OCI-LY7 (cell line): ENCODE results near the gene RAPGEF6.

ENCODE experiments used
- EZH2phosphoT487 ChIP-seq: fragments of 200-600 bp; sonication (generic); IDR thresholded peaks from 2 replicates; pipeline ENCODE4 v1.6.1; 2018; ENCODE audit warnings: low read depth, borderline replicate concordance, mild to moderate bottlenecking, mixed run types, antibody characterized with exemption, low read length, moderate library complexity, mixed read lengths
- TF ChIP-seq, protein P1 (sequence below): fragments of 200-600 bp; sonication (generic); conservative IDR thresholded peaks from 2 replicates; pipeline ENCODE4 v1.5.1; 2014; ENCODE audit warnings: mild to moderate bottlenecking, antibody characterized with exemption, low read length, moderate library complexity, mixed read lengths

DNA sequence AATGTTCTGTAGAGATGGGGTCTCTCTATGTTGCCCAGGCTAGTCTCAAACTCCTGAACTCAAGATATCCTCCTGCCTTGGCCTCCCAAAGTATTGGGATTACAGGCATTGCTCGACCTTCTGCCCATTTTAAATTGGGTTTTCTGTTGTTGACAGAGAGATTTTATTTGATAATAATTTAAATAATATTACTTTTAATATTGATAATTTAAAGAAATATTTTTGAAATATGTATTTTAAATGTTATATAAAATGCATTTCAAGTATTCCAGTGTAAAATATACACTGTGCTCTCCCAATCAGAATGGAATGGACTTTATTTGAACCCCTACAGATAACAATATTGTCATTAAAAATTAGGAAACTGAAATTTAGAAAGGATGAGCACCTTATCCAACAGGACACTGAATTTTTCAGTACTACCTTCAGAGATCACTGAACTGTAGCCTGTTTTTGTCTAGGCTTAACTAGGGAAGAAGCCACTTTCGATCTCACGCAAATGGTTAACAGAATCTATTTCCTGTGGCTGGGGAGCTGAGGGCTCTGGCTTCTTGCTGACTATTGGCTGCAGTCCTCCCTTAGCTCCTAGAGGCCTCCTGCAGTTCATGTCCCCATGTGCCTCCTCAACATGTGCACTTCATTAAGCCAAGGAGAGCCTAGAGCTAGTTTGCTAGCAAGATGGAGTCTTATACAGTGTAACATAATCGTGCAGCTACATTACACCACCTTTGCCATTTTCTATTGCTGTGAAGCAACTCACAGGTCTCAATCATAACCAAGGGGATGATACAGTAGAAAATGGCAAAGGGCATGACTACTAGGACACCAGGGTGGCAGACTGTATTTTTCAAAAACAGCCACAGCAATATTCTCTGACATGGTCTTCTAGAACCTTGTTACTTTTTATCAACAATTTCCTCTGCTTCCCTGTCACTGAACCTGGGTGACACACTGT is 221.1 kb downstream of the RAPGEF6 start:
- TF ChIP-seq, protein P1, sequence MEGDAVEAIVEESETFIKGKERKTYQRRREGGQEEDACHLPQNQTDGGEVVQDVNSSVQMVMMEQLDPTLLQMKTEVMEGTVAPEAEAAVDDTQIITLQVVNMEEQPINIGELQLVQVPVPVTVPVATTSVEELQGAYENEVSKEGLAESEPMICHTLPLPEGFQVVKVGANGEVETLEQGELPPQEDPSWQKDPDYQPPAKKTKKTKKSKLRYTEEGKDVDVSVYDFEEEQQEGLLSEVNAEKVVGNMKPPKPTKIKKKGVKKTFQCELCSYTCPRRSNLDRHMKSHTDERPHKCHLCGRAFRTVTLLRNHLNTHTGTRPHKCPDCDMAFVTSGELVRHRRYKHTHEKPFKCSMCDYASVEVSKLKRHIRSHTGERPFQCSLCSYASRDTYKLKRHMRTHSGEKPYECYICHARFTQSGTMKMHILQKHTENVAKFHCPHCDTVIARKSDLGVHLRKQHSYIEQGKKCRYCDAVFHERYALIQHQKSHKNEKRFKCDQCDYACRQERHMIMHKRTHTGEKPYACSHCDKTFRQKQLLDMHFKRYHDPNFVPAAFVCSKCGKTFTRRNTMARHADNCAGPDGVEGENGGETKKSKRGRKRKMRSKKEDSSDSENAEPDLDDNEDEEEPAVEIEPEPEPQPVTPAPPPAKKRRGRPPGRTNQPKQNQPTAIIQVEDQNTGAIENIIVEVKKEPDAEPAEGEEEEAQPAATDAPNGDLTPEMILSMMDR = no peak
- TF ChIP-seq EZH2phosphoT487 = no peak
